HepG2 (cell line): ENCODE results near the gene UBAP2L. TPM values are rescaled to one million over a fixed set of nuclear protein-coding genes. Genes with fewer than 3 reads are reported as not detected.

Experiments
- DMAP1 ChIP-seq: IDR thresholded peaks from 2 replicates; pipeline ENCODE4 v1.6.1; 2016
- DZIP1 ChIP-seq: sonication (generic); formaldehyde crosslinking; IDR thresholded peaks from 2 replicates; pipeline ENCODE4 v1.5.0; 2020; ENCODE audit warnings: mild to moderate bottlenecking, missing genetic modification reagents
- EEA1 ChIP-seq: sonication (generic); formaldehyde crosslinking; IDR thresholded peaks from 2 replicates; pipeline ENCODE4 v1.5.1; 2020; ENCODE audit warnings: mild to moderate bottlenecking, missing genetic modification reagents, borderline replicate concordance
- ESRRA ChIP-seq: sonication (generic); formaldehyde crosslinking; IDR thresholded peaks from 2 replicates; pipeline ENCODE4 v1.5.1; 2020; ENCODE audit warnings: mild to moderate bottlenecking, low read depth, missing genetic modification reagents
- HMGA1 ChIP-seq: sonication (generic); formaldehyde crosslinking; conservative IDR thresholded peaks from 2 replicates; pipeline ENCODE4 v1.4.0; 2020; ENCODE audit warnings: missing genetic modification reagents
- KDM3A ChIP-seq: IDR thresholded peaks from 2 replicates; pipeline ENCODE4 v1.6.1; 2018; ENCODE audit warnings: low read depth, missing compliant biosample characterization
- MED13 ChIP-seq: sonication (generic); formaldehyde crosslinking; IDR thresholded peaks from 2 replicates; pipeline ENCODE4 v1.5.0; 2020; ENCODE audit warnings: missing genetic modification reagents
- MIER3 ChIP-seq: IDR thresholded peaks from 2 replicates; pipeline ENCODE4 v1.6.1; 2016; ENCODE audit warnings: missing compliant biosample characterization, borderline replicate concordance
- NFYC ChIP-seq: IDR thresholded peaks from 2 replicates; pipeline ENCODE4 v1.6.1; 2016; ENCODE audit warnings: missing genetic modification reagents, missing compliant biosample characterization
- PCBP2 ChIP-seq: fragments of 200-400 bp; formaldehyde crosslinking; optimal IDR thresholded peaks from 2 replicates; pipeline ENCODE3; 2018; ENCODE audit warnings: low read length, low read depth; ENCODE audit not compliant: poor library complexity, severe bottlenecking
- RXRB ChIP-seq: IDR thresholded peaks from 2 replicates; pipeline ENCODE4 v1.6.1; 2016; ENCODE audit warnings: borderline replicate concordance, missing genetic modification reagents, missing compliant biosample characterization
- TEAD2 ChIP-seq: sonication (generic); formaldehyde crosslinking; IDR thresholded peaks from 2 replicates; pipeline ENCODE4 v1.9.0; 2021; ENCODE audit warnings: missing genetic modification reagents
- XBP1 ChIP-seq: sonication (generic); formaldehyde crosslinking; IDR thresholded peaks from 2 replicates; pipeline ENCODE4 v1.5.0; 2020; ENCODE audit warnings: missing genetic modification reagents
- ZBTB7B ChIP-seq: sonication (generic); formaldehyde crosslinking; IDR thresholded peaks from 2 replicates; pipeline ENCODE4 v1.4.0; 2020; ENCODE audit warnings: missing genetic modification reagents
- ZNF326 ChIP-seq: sonication (generic); formaldehyde crosslinking; IDR thresholded peaks from 2 replicates; pipeline ENCODE4 v1.4.0; 2020; ENCODE audit warnings: missing genetic modification reagents, borderline replicate concordance
- ZNF512B ChIP-seq: sonication (generic); formaldehyde crosslinking; IDR thresholded peaks from 2 replicates; pipeline ENCODE4 v1.5.1; 2020; ENCODE audit warnings: missing genetic modification reagents, mild to moderate bottlenecking, borderline replicate concordance
- ZNF713 ChIP-seq: sonication (generic); formaldehyde crosslinking; IDR thresholded peaks from 2 replicates; pipeline ENCODE4 v1.4.0; 2020; ENCODE audit warnings: mild to moderate bottlenecking, missing genetic modification reagents
- ZNF746 ChIP-seq: sonication (generic); formaldehyde crosslinking; IDR thresholded peaks from 2 replicates; pipeline ENCODE4 v1.8.0; 2022; ENCODE audit warnings: mild to moderate bottlenecking, missing genetic modification reagents
- ZNF770 ChIP-seq: sonication (generic); formaldehyde crosslinking; IDR thresholded peaks from 2 replicates; pipeline ENCODE4 v1.5.0; 2020; ENCODE audit warnings: mild to moderate bottlenecking, missing genetic modification reagents
- ZNF777 ChIP-seq: sonication (generic); formaldehyde crosslinking; IDR thresholded peaks from 2 replicates; pipeline ENCODE4 v1.4.0; 2020; ENCODE audit warnings: missing genetic modification reagents
- polyA plus RNA-seq, 8 experiments: library from polyadenylated mRNA; depleted of rRNA in 3 of 8; stranded (reverse) in 7 of 8; unstranded in 1 of 8; fragments of >200 nt; fragmentation: Illumina TruSeq in 4 of 8; extraction: Trizol in 4 of 8; gene quantifications; 2 replicates each; pipeline versions ENCODE4 v1.2.1 to v1.2.3, GENCODE V29; 2011 to 2016; ENCODE audit warnings: low read depth in 4 of 8, missing spikeins in 1 of 8, mixed read lengths in 1 of 8; ENCODE audit not compliant: insufficient read depth in 1 of 8
- total RNA-seq, 5 experiments: library from RNA; depleted of rRNA; stranded (reverse); fragments of >200 nt; fragmentation: Illumina TruSeq; extraction: Trizol; gene quantifications; 2 replicates each; pipeline ENCODE4 v1.2.3, GENCODE V29; 2016; ENCODE audit warnings: low read depth in 1 of 5
- TF ChIP-seq, protein P1 (sequence below): sonication (generic); formaldehyde crosslinking; IDR thresholded peaks from 2 replicates; pipeline ENCODE4 v1.8.1; 2023; ENCODE audit warnings: mild to moderate bottlenecking, missing genetic modification reagents, borderline replicate concordance
- TF ChIP-seq, protein P2 (sequence below): sonication (generic); formaldehyde crosslinking; IDR thresholded peaks from 2 replicates; pipeline ENCODE4 v1.4.0; 2020; ENCODE audit warnings: missing genetic modification reagents

UBAP2L gene
- total and polyA plus RNA-seq, 2 of the 13 experiments (the other 11 are each of a cell fraction or from before 2014, with no cell fraction given), result 74.2 to 159 TPM

- TF ChIP-seq ZBTB7B (CRISPR knock-in tag) (peak; percentile 58; the same call in 1 of the 2 replicates), RXRB (peak; percentile 57; the same call in 1 of the 2 replicates), ZNF326 (no peak), DMAP1 (CRISPR knock-in tag) (peak; percentile 72), ZNF512B (CRISPR knock-in tag) (no peak), EEA1 (CRISPR knock-in tag) (no peak), KDM3A (CRISPR knock-in tag) (0 out of 2 replicates have a peak, but pooled peaks have one; percentile 34), XBP1 (CRISPR knock-in tag) (no peak), MIER3 (CRISPR knock-in tag) (peak; percentile 91; the same call in 1 of the 2 replicates), ZNF777 (CRISPR knock-in tag) (no peak; the same call in 1 of the 2 replicates), ZNF713 (CRISPR knock-in tag) (no peak), NFYC (CRISPR knock-in tag) (peak; percentile 26; the same call in 1 of the 2 replicates), PCBP2 (no peak), ZNF746 (CRISPR knock-in tag) (peak; percentile 49; the same call in 1 of the 2 replicates), DZIP1 (no peak), ESRRA (CRISPR knock-in tag) (0 out of 2 replicates have a peak, but pooled peaks have one; percentile 25), MED13 (CRISPR knock-in tag) (no peak), HMGA1 (CRISPR knock-in tag) (no peak), TEAD2 (CRISPR knock-in tag) (no peak), ZNF770 (CRISPR knock-in tag) (0 out of 2 replicates have a peak, but pooled peaks have one; percentile 43)
- TF ChIP-seq, protein P1, sequence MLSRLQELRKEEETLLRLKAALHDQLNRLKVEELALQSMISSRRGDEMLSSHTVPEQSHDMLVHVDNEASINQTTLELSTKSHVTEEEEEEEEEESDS (CRISPR knock-in tag), result no peak; the same call in 1 of the 2 replicates
- TF ChIP-seq, protein P2, sequence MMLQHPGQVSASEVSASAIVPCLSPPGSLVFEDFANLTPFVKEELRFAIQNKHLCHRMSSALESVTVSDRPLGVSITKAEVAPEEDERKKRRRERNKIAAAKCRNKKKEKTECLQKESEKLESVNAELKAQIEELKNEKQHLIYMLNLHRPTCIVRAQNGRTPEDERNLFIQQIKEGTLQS (CRISPR knock-in tag), result no peak
These were observed 51.7 kb downstream of the UBAP2L start, which contains the start of gene HAX1 (continued) for GRCh38 chr1:154272217-154272998.
